K562 (cell line): ENCODE data around the gene LRRC25. TPM values are rescaled to one million over a fixed set of nuclear protein-coding genes. Genes with fewer than 3 reads are reported as not detected.

Experiments
- BCOR ChIP-seq: fragments of 450-650 bp; IDR thresholded peaks from 2 replicates; pipeline ENCODE4 v1.6.1; 2016
- BRCA1 ChIP-seq, 2 experiments: fragments of 450-650 bp in 1 of 2; sonication (generic) in 1 of 2; formaldehyde crosslinking in 1 of 2; IDR thresholded peaks; 2 replicates each; pipeline versions ENCODE4 v1.5.0 to v1.6.1; 2017 to 2020; ENCODE audit warnings: mild to moderate bottlenecking in 1 of 2, missing genetic modification reagents in 1 of 2
- COPS2 ChIP-seq: fragments of 450-650 bp; conservative IDR thresholded peaks from 2 replicates; pipeline ENCODE4 v1.6.1; 2016; ENCODE audit warnings: mild to moderate bottlenecking, moderate library complexity
- E2F1 ChIP-seq: sonication (generic); formaldehyde crosslinking; IDR thresholded peaks from 2 replicates; pipeline ENCODE4 v1.8.1; 2023; ENCODE audit warnings: mild to moderate bottlenecking, missing genetic modification reagents, moderate library complexity
- EP400 ChIP-seq: fragments of 450-650 bp; IDR thresholded peaks from 2 replicates; pipeline ENCODE4 v1.6.1; 2017; ENCODE audit warnings: antibody characterized with exemption, mild to moderate bottlenecking, moderate library complexity
- MYC ChIP-seq, 2 experiments: fragments of 250-450 bp in 1 of 2; sonication (Bioruptor Pico) in 1 of 2; IDR thresholded peaks; 2 replicates each; pipeline versions ENCODE4 v1.5.1 to v1.6.1; 2012 to 2021; ENCODE audit warnings: low read depth in 2 of 2, borderline replicate concordance in 1 of 2, improper control_type of control experiment in 1 of 2, low read length in 1 of 2, mild to moderate bottlenecking in 1 of 2, moderate library complexity in 1 of 2
- PPARD ChIP-seq: fragments of 250-450 bp; sonication (Bioruptor Pico); IDR thresholded peaks from 2 replicates; pipeline ENCODE4 v1.8.0; 2022; ENCODE audit warnings: inconsistent platforms, mild to moderate bottlenecking, moderate library complexity
- PRMT5 ChIP-seq: sonication (generic); formaldehyde crosslinking; IDR thresholded peaks from 2 replicates; pipeline ENCODE4 v1.5.0; 2020; ENCODE audit warnings: missing genetic modification reagents
- SAFB2 ChIP-seq: fragments of 200-400 bp; formaldehyde crosslinking; IDR thresholded peaks from 2 replicates; pipeline ENCODE4 v1.6.1; 2018; ENCODE audit warnings: borderline replicate concordance, low read length, low read depth, moderate library complexity; ENCODE audit not compliant: severe bottlenecking
- SIN3B ChIP-seq: fragments of 450-650 bp; IDR thresholded peaks from 2 replicates; pipeline ENCODE4 v1.6.1; 2017; ENCODE audit warnings: low read depth, mild to moderate bottlenecking, moderate library complexity
- TAF15 ChIP-seq: fragments of 200-400 bp; formaldehyde crosslinking; IDR thresholded peaks from 2 replicates; pipeline ENCODE4 v1.6.1; 2017; ENCODE audit warnings: mild to moderate bottlenecking, low read depth, low read length, moderate library complexity
- ZC3H8 ChIP-seq: fragments of 450-650 bp; IDR thresholded peaks from 2 replicates; pipeline ENCODE4 v1.6.1; 2017
- ZNF444 ChIP-seq: fragments of 250-450 bp; sonication (Bioruptor Pico); IDR thresholded peaks from 2 replicates; pipeline ENCODE4 v1.4.0; 2020; ENCODE audit warnings: mild to moderate bottlenecking, moderate library complexity
- ZNF609 ChIP-seq: sonication (generic); formaldehyde crosslinking; IDR thresholded peaks from 2 replicates; pipeline ENCODE4 v1.8.1; 2023; ENCODE audit warnings: missing genetic modification reagents, mild to moderate bottlenecking, borderline replicate concordance
- polyA plus RNA-seq, 8 experiments: library from polyadenylated mRNA; depleted of rRNA in 4 of 8; stranded (reverse) in 5 of 8; unstranded in 3 of 8; fragments of >200 nt; fragmentation: Nextera tagmentation in 2 of 8; fragmentation: Illumina TruSeq in 1 of 8; extraction: Ambion mirVana in 2 of 8; extraction: Trizol in 1 of 8; gene quantifications; 2 replicates each; pipeline versions ENCODE4 v1.2.1 to v1.2.3, GENCODE V29; 2011 to 2014; ENCODE audit warnings: inconsistent platforms in 1 of 8, missing spikeins in 1 of 8
- total RNA-seq, 7 experiments: library from RNA; depleted of rRNA in 6 of 7; stranded (reverse); fragments of >200 nt in 6 of 7; fragmentation: Illumina TruSeq in 2 of 7; extraction: Trizol in 2 of 7; gene quantifications; 2 replicates each; pipeline versions ENCODE4 v1.2.1 to v1.2.3, GENCODE V29; 2011 to 2021; ENCODE audit warnings: low replicate concordance in 1 of 7
- TF ChIP-seq, protein P1 (sequence below): sonication (generic); formaldehyde crosslinking; IDR thresholded peaks from 2 replicates; pipeline ENCODE4 v1.9.0; 2022; ENCODE audit warnings: mild to moderate bottlenecking, missing genetic modification reagents
- TF ChIP-seq, protein P2 (sequence below): fragments of 450-650 bp; formaldehyde crosslinking; IDR thresholded peaks from 2 replicates; pipeline ENCODE4 v1.4.0; 2020; ENCODE audit warnings: mild to moderate bottlenecking, moderate library complexity
- TF ChIP-seq, protein P3 (sequence below): fragments of 450-650 bp; IDR thresholded peaks from 2 replicates; pipeline ENCODE4 v1.6.1; 2016; ENCODE audit warnings: borderline replicate concordance

Gene LRRC25
- total and polyA plus RNA-seq, 9 of the 15 experiments (the other 6 are each of a cell fraction or from before 2014, with no cell fraction given), result 0.07 to 0.36 (median 0.10) TPM; not detected in 3

DNA sequence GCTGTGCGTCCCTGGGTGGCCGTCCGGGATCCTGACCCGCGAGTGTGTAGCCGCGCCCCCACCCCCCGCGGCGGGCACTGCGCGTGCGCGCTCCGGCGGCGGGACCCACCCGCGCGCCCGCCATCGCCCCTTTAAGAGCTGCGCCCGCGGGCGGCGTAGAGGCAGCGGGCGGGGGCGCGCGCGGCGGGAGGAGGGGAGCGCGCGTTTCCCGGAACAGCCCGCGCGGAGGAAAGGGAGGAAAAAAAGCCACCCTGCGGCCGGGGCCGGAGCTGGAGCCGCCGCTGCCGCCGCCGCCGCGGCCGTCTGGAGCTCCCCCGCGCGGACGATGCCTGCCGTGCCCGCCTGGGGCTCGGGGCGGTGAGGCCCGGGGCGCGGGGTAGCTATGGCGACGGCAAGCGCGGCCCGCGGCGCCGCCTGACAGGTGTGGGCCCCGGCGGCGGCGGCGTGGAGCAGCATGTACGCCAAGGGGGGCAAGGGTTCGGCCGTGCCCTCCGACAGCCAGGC, 21.8 kb upstream of the LRRC25 start, which contains the start of gene SSBP4 (continued):
- TF ChIP-seq ZNF609 (CRISPR knock-in tag) (no peak), PRMT5 (no peak), ZNF444 (no peak), PPARD (CRISPR knock-in tag) (no peak), TAF15 (no peak), MYC (IDR thresholded peaks at IDR 0.05; ENCODE audit: low read depth, low read length) (peak; percentile 46), MYC (CRISPR knock-in tag; IDR thresholded peaks at IDR 0.05; ENCODE audit: borderline replicate concordance, low read depth) (no peak), ZC3H8 (no peak), SAFB2 (no peak), E2F1 (CRISPR knock-in tag) (no peak; the same call in 1 of the 2 replicates), COPS2 (no peak), EP400 (no peak), BRCA1 (IDR thresholded peaks at IDR 0.05) (no peak), BRCA1 (CRISPR knock-in tag; IDR thresholded peaks at IDR 0.05) (no peak), SIN3B (peak; percentile 67; the same call in 1 of the 2 replicates), BCOR (no peak)
- TF ChIP-seq, protein P1, sequence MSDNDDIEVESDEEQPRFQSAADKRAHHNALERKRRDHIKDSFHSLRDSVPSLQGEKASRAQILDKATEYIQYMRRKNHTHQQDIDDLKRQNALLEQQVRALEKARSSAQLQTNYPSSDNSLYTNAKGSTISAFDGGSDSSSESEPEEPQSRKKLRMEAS (CRISPR knock-in tag), result peak; percentile 92
- TF ChIP-seq, protein P2, sequence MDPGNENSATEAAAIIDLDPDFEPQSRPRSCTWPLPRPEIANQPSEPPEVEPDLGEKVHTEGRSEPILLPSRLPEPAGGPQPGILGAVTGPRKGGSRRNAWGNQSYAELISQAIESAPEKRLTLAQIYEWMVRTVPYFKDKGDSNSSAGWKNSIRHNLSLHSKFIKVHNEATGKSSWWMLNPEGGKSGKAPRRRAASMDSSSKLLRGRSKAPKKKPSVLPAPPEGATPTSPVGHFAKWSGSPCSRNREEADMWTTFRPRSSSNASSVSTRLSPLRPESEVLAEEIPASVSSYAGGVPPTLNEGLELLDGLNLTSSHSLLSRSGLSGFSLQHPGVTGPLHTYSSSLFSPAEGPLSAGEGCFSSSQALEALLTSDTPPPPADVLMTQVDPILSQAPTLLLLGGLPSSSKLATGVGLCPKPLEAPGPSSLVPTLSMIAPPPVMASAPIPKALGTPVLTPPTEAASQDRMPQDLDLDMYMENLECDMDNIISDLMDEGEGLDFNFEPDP (CRISPR knock-in tag), result no peak
- TF ChIP-seq, protein P3, sequence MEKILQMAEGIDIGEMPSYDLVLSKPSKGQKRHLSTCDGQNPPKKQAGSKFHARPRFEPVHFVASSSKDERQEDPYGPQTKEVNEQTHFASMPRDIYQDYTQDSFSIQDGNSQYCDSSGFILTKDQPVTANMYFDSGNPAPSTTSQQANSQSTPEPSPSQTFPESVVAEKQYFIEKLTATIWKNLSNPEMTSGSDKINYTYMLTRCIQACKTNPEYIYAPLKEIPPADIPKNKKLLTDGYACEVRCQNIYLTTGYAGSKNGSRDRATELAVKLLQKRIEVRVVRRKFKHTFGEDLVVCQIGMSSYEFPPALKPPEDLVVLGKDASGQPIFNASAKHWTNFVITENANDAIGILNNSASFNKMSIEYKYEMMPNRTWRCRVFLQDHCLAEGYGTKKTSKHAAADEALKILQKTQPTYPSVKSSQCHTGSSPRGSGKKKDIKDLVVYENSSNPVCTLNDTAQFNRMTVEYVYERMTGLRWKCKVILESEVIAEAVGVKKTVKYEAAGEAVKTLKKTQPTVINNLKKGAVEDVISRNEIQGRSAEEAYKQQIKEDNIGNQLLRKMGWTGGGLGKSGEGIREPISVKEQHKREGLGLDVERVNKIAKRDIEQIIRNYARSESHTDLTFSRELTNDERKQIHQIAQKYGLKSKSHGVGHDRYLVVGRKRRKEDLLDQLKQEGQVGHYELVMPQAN, result no peak
